Activated T-cell treated with anti-CD3 and anti-CD28 coated beads, Interleukin-2, amount 50 U/mL, for 4 hours (primary cell): ENCODE results near the gene SEMA3C. TPM values are rescaled to one million over a fixed set of nuclear protein-coding genes. Genes with fewer than 3 reads are reported as not detected.

Source experiments
- ATAC-seq, 2 donors: fragments of 200-7000 bp; cut with Tn5 transposase; one replicate each; pipeline ENCODE4 v1.10.0; 2021
- DNase-seq: peaks from one replicate; pipeline ENCODE4 v3.0.0-alpha.2; 2020
- H3K27me3 Mint-ChIP-seq: one replicate; pipeline ENCODE4 v1.8.0; 2021; ENCODE audit warnings: low read depth, mixed read lengths
- H3K36me3 Mint-ChIP-seq: one replicate; pipeline ENCODE4 v1.8.0; 2022; ENCODE audit warnings: mixed read lengths; ENCODE audit not compliant: insufficient read depth
- H3K4me1 Mint-ChIP-seq: one replicate; pipeline ENCODE4 v1.8.0; 2021; ENCODE audit warnings: low read depth, mixed read lengths
- H3K4me3 Mint-ChIP-seq: one replicate; pipeline ENCODE4 v1.8.0; 2021; ENCODE audit warnings: mild to moderate bottlenecking, moderate library complexity, mixed read lengths
- H3K9me3 Mint-ChIP-seq: one replicate; pipeline ENCODE4 v1.8.0; 2021; ENCODE audit warnings: mixed read lengths
- total RNA-seq, 3 donors: library from RNA; stranded (reverse); gene quantifications; one replicate each; pipeline ENCODE4 v1.2.1, GENCODE V29; 2021

SEMA3C gene
- total RNA-seq = under 1 TPM; 0.11 to 0.16 (median 0.13) TPM

GRCh38 chr7:80918909-80919721 lies at the start of gene SEMA3C:
SEMA3C (minus strand) TSS chr7:80919051; CDS start chr7:80916781, 2,270 bp downstream.
- Mint-ChIP-seq H3K4me3 (no peak within 1 kb of the TSS), H3K36me3 (no peaks in the 10 kb centered on the region), H3K4me1 (peaks cover 3% of the 10 kb centered on the region), H3K9me3 (no peaks in the 10 kb centered on the region), H3K27me3 (peaks cover 28% of the 10 kb centered on the region)
- ATAC-seq = peak; percentile 35 to 43
- no peak for DNase-seq

DNA sequence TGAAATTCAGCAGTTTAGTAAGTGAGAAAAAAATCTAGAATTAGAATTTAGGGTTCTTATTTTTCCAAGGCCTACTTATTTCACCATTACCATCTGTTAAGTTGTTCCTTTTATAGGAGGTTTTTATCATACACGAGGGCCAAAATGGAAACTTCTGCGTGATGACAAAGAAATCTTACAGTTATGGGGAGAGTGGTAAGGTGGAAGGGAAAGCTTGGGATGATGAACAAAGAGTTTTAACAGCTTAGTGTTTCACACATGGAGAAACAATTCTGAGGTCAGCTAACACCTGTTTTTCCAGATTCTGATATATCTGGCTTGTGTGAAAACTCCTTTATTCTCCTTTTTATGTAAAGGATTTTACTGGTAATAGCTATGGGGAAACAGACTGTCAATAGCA lies 49.8 kb upstream of the SEMA3C start:
- no peaks in the 10 kb centered on the region for H3K4me1 Mint-ChIP-seq
- no peak overlapping the region for H3K4me3 Mint-ChIP-seq
- H3K9me3 Mint-ChIP-seq = peaks cover 6% of the 10 kb centered on the region
- no peaks in the 10 kb centered on the region for H3K27me3 Mint-ChIP-seq
- ATAC-seq (no peak), DNase-seq (no peak)
- no peaks in the 10 kb centered on the region for H3K36me3 Mint-ChIP-seq

DNA sequence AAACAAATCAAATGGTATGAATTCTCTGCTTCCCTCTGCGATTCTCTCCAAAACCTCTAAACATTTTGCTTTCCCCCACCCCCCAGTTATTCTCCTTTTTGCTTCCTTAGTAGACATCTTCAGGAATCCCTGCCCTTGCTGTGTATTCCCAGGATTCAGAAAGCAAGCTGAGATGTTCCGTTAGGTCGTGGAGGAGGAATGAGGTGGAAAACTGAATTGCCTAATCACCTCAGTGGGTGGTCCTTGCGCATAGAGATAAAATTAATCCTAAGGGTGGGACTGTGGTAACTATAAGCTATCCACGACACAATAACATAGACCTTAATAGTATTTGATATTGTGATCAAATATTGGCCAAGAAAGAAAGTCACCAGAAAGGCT lies 49.1 kb upstream of the SEMA3C start:
- no peak for DNase-seq
- H3K4me1 Mint-ChIP-seq = no peaks in the 10 kb centered on the region
- H3K36me3 Mint-ChIP-seq = no peaks in the 10 kb centered on the region
- peaks cover 6% of the 10 kb centered on the region for H3K9me3 Mint-ChIP-seq
- H3K27me3 Mint-ChIP-seq = no peaks in the 10 kb centered on the region
- no peak overlapping the region for H3K4me3 Mint-ChIP-seq
- ATAC-seq = no peak

DNA sequence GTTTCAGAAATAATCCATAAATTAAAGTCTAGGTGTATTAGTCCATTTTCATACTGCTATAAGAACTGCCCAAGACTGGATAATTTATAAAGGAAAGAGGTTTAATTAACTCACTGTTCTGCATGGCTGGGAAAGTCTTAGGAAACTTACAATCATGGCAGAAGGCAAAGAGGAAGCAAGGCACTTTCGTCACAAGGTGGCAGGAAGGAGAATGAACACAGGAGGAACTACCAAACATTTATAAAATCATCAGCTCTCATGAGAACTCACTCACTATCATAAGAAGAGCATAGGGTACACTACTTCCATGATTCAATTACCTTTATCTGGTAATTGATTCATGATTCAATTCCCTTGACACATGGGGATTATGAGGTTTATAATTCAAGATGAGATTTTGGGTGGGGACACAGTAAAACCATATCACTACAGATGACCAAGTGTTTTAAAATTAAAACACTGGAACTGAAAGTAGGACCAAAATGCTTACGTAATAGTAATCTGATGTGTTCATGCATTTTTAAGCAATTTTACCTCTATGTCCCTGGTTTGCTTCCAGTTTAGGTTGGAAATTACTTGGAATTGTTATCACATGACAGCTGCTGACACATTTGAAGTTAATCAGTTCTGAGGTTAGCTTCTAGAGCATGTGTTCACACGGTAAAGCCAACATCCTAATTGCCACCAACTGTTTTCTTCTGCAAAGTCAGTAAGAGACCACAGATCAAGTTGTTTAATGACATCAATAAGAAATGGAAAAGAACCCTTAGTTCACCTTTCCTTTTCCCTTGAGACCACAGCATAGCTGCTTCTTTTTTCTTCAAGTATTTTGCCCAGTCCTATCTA lies 48.4 kb upstream of the SEMA3C start:
- DNase-seq (no peak), ATAC-seq (no peak)
- no peaks in the 10 kb centered on the region for H3K36me3 Mint-ChIP-seq
- no peaks in the 10 kb centered on the region for H3K4me1 Mint-ChIP-seq
- peaks cover 6% of the 10 kb centered on the region for H3K9me3 Mint-ChIP-seq
- H3K27me3 Mint-ChIP-seq = no peaks in the 10 kb centered on the region
- H3K4me3 Mint-ChIP-seq = no peak overlapping the region

DNA sequence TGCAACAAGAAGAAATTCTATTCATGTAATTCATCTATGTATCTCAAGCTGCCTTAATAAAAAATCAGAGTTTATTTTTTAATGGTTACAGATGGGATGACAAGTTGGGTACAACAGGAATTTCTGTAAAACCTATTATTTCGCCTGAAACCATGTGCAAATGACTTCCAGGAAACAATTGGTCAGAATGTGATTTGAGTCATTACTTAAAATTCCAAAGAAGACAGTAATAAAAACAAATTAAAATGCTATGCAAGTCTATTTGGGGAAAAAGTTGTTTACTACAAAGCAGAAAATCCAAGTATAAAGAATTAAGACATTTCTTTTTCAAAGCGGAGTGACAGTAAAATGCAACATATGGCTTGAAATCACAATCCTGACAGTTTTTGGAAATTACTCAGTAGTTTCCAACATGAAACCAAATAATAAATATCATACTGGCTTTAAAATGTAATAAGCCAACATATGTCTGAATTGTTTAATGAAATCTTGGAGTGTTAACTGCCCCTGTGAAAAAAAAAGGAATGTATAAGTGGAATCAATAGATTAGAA lies 41.5 kb upstream of the SEMA3C start:
- H3K4me1 Mint-ChIP-seq = no peaks in the 10 kb centered on the region
- ATAC-seq = no peak

GRCh38 chr7:80957226-80957777 lies 38.5 kb upstream of the SEMA3C start:
- no peaks in the 10 kb centered on the region for H3K36me3 Mint-ChIP-seq
- DNase-seq (no peak), ATAC-seq (no peak)
- H3K27me3 Mint-ChIP-seq = no peaks in the 10 kb centered on the region
- H3K9me3 Mint-ChIP-seq = peaks cover 7% of the 10 kb centered on the region
- H3K4me3 Mint-ChIP-seq = no peak overlapping the region
- no peaks in the 10 kb centered on the region for H3K4me1 Mint-ChIP-seq

More for the DNA sequence above, 41.5 kb upstream of the SEMA3C start:
- Mint-ChIP-seq H3K36me3 (no peaks in the 10 kb centered on the region), H3K9me3 (peaks cover 9% of the 10 kb centered on the region), H3K27me3 (no peaks in the 10 kb centered on the region), H3K4me3 (no peak overlapping the region)
- no peak for DNase-seq

DNA sequence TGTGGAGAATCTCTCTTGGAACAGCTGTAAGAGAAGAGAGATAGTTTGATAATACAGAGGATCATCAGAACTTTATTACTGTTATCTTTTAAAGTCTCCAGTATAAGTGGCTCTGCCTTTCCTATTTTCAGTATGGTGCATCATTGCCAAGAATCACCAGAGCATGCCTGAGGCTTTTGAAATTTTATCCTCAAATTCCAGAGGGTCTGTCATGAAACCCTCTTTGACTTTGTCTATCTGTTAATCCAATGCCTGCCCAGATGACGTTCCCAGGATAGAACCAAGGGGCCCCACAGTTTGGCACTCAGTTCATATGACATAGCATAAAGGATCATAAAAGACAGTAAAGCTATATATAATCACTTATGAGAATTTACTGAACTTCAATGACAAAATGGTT lies 35.3 kb upstream of the SEMA3C start:
- H3K4me1 Mint-ChIP-seq = no peaks in the 10 kb centered on the region
- peaks cover 4% of the 10 kb centered on the region for H3K9me3 Mint-ChIP-seq
- no peaks in the 10 kb centered on the region for H3K36me3 Mint-ChIP-seq
- ATAC-seq = no peak
- H3K27me3 Mint-ChIP-seq = no peaks in the 10 kb centered on the region
- no peak overlapping the region for H3K4me3 Mint-ChIP-seq
- DNase-seq = no peak

DNA sequence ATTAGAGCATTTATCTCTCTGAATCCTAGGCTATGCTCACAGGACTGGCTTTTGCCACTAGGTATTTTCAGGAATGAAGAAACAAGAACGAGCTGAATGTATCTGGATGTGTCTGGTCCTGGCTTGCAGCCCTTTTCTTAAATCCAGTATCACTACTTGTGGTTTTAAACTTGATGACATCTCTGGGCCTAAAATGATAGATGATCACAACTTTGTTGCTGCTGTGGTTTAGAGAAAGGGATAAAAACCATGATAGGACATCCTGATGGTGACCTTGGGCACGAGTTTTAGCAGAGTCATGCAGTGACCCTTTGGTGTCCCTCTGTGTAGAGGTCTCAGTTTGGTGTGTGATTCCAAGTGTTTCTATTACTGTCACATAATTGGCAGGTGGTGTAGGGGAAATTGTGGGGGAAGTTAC lies 31.7 kb upstream of the SEMA3C start:
- no peaks in the 10 kb centered on the region for H3K36me3 Mint-ChIP-seq
- no peaks in the 10 kb centered on the region for H3K27me3 Mint-ChIP-seq
- H3K9me3 Mint-ChIP-seq = peaks cover 4% of the 10 kb centered on the region
- H3K4me1 Mint-ChIP-seq = no peaks in the 10 kb centered on the region
- ATAC-seq (no peak), DNase-seq (no peak)
- no peak overlapping the region for H3K4me3 Mint-ChIP-seq

DNA sequence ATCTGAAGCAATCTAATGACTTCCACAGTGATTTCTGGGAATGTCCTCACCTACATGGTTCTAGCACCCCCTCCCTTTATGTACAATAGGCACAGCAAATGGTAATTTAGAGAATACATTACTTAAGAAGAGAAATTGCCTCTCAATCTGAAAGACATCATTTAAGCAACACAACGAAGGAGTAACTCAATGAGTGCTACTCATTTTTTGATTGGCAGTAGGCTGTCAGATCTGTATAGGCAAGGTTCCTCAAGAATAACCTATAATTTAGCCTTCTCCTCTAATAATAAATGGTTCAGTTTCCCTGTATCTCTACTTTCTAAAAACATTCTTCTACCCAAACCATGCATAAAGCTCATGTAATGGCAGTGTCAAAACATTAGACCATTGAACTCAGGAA lies 30.6 kb upstream of the SEMA3C start:
- no peak for DNase-seq
- Mint-ChIP-seq H3K27me3 (no peaks in the 10 kb centered on the region), H3K4me1 (no peaks in the 10 kb centered on the region), H3K9me3 (no peaks in the 10 kb centered on the region), H3K36me3 (no peaks in the 10 kb centered on the region), H3K4me3 (no peak overlapping the region)
- no peak for ATAC-seq

DNA sequence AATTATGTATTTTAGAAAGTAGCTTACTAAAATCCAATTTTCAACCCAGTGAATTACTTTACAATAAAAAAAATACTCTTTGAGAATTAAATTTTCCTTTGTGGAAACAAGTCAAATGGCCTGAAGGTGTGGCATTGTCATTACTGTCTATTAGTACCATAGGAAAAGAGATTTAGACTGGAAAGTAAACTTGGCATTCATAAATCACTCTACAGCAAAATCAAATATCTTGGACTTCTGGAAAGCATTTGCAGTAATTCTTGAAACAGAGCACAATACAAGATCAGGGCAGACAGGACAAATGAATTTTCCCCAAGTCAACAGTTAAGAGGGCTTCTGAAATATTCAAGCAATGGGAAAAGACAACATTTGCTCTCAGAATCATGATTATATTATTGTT lies 28.0 kb upstream of the SEMA3C start:
- DNase-seq (no peak), ATAC-seq (no peak)
- Mint-ChIP-seq H3K36me3 (no peaks in the 10 kb centered on the region), H3K4me1 (no peaks in the 10 kb centered on the region), H3K4me3 (no peak overlapping the region), H3K27me3 (no peaks in the 10 kb centered on the region), H3K9me3 (no peaks in the 10 kb centered on the region)

DNA sequence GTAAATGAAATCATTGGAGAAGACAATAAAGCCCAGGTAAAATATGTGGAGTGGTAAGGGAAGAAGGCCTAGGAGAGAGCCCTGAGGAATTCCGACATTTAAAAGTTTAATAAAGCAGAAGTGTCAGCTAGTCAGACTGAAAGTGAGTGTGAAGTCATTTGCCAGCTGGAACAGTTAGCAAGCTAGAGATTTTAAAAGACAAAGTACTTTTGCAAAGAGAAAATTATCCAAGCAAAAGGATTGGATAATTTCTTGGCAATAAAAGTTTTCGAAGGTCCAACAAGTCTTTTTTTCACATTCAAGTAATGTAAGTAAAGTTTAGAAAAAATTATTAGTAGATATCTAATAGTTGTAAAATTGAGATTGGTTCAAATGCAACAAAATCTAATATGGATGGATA lies 27.1 kb upstream of the SEMA3C start:
- Mint-ChIP-seq H3K36me3 (no peaks in the 10 kb centered on the region), H3K4me1 (no peaks in the 10 kb centered on the region), H3K27me3 (no peaks in the 10 kb centered on the region), H3K4me3 (no peak overlapping the region), H3K9me3 (no peaks in the 10 kb centered on the region)
- no peak for ATAC-seq
- DNase-seq = no peak

GRCh38 chr7:80943342-80943741 lies 24.5 kb upstream of the SEMA3C start:
- Mint-ChIP-seq H3K9me3 (peaks cover 5% of the 10 kb centered on the region), H3K36me3 (no peaks in the 10 kb centered on the region), H3K4me1 (no peaks in the 10 kb centered on the region), H3K27me3 (no peaks in the 10 kb centered on the region), H3K4me3 (no peak overlapping the region)
- no peak for ATAC-seq
- DNase-seq = no peak

GRCh38 chr7:80942261-80943041 lies 23.6 kb upstream of the SEMA3C start:
- no peak overlapping the region for H3K4me3 Mint-ChIP-seq
- H3K4me1 Mint-ChIP-seq = no peaks in the 10 kb centered on the region
- peaks cover 5% of the 10 kb centered on the region for H3K9me3 Mint-ChIP-seq

More at GRCh38 chr7:80942261-80943041, 23.6 kb upstream of the SEMA3C start:
- no peak for DNase-seq
- ATAC-seq = no peak
- Mint-ChIP-seq H3K27me3 (no peaks in the 10 kb centered on the region), H3K36me3 (no peaks in the 10 kb centered on the region)
